Measurements from ENCODE around the gene LETM1. TPM values are rescaled to one million over a fixed set of nuclear protein-coding genes. Genes with fewer than 3 reads are reported as not detected.

Gene LETM1
- total and polyA plus RNA-seq, 2 experiments from 2014 or later: 22.5 to 53.3 TPM

- no peaks in the 10 kb centered on the region for H3K9me3 ChIP-seq (ENCODE audit: low read depth)
- H3K4me1 ChIP-seq (ENCODE audit: low read depth): peaks cover 28% of the 10 kb centered on the region
- no peak overlapping the region for H3K4me3 ChIP-seq
- H3K27me3 ChIP-seq: no peaks in the 10 kb centered on the region
- peak overlapping the region; percentile 65 for H3K27ac ChIP-seq
- no peaks in the 10 kb centered on the region for H3K36me3 ChIP-seq
- peak in 1 of 2 donors; percentile 17 for DNase-seq (ENCODE audit: low read depth in 1 of 2, low spot score in 1 of 2)
- TF ChIP-seq CTCF (IDR thresholded peaks at IDR 0.05; ENCODE audit: low read depth, low read length): no peak
These were observed 27.6 kb upstream of the LETM1 start for GRCh38 chr4:1883583-1883982.

DNA sequence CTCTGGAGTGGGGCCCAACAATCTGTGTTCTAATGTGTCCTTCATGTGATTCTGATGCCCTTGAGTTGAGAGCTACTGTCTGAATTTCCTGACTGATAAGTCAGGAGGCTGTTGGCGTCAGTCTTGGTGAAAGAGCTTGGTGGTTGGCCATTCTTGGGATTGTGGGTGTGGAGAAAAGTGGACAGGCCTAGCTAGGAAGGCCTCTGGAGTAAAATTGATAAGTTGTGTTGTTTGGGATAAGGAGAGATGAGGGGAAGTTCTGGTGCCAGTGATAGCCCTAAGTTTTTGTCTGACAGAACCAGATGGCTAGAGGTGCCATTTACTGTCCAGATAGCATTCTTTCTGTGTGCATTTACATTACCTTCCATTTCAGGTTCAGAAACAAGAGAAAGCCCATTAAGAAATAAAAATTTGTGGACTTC, 26.9 kb upstream of the LETM1 start:
- no peaks in the 10 kb centered on the region for H3K36me3 ChIP-seq
- no peak overlapping the region for H3K4me3 ChIP-seq
- TF ChIP-seq CTCF (IDR thresholded peaks at IDR 0.05; ENCODE audit: low read depth, low read length): no peak
- H3K27me3 ChIP-seq: no peaks in the 10 kb centered on the region
- H3K9me3 ChIP-seq (ENCODE audit: low read depth): no peaks in the 10 kb centered on the region
- no peak for DNase-seq (ENCODE audit: low read depth in 1 of 2, low spot score in 1 of 2)
- peak overlapping the region; percentile 67 for H3K27ac ChIP-seq
- peaks cover 31% of the 10 kb centered on the region for H3K4me1 ChIP-seq (ENCODE audit: low read depth)

- H3K36me3 ChIP-seq: no peaks in the 10 kb centered on the region
These were observed 24.4 kb upstream of the LETM1 start for GRCh38 chr4:1880332-1880731.

DNA sequence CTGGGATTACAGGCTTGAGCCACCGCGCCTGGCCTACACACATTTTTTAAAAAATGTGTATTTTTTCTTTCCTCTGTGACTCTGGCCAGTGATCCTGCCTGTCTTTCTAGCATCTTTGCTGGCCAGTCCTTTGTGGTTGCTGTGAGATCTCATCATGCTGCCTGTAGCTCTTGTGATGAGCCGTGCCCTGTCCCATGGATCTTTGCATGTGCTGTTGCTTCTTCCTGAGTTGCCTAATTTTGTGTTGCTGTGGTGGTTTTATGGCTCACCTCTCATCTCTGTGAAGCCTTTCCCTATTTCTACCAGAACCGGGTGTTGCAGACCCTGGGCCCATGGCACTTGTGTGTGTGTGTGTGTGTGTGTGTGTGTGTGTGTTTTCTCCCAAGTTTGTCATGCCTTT, 23.5 kb upstream of the LETM1 start:
- Histone ChIP-seq H3K9me3 (ENCODE audit: low read depth) (no peaks in the 10 kb centered on the region), H3K4me3 (no peak overlapping the region), H3K27ac (peak overlapping the region; percentile 13), H3K27me3 (no peaks in the 10 kb centered on the region), H3K36me3 (no peaks in the 10 kb centered on the region), H3K4me1 (ENCODE audit: low read depth) (peaks cover 14% of the 10 kb centered on the region)
- peak in 1 of 2 donors; percentile 18 for DNase-seq (ENCODE audit: low read depth in 1 of 2, low spot score in 1 of 2)
- TF ChIP-seq CTCF (IDR thresholded peaks at IDR 0.05; ENCODE audit: low read depth, low read length): no peak

More at GRCh38 chr4:1880332-1880731, 24.4 kb upstream of the LETM1 start:
- no peak for DNase-seq (ENCODE audit: low read depth in 1 of 2, low spot score in 1 of 2)
- H3K27me3 ChIP-seq: no peaks in the 10 kb centered on the region
- peaks cover 19% of the 10 kb centered on the region for H3K4me1 ChIP-seq (ENCODE audit: low read depth)
- H3K9me3 ChIP-seq (ENCODE audit: low read depth): no peaks in the 10 kb centered on the region
- peak overlapping the region; percentile 13 for H3K27ac ChIP-seq
- no peak overlapping the region for H3K4me3 ChIP-seq
- no peak for TF ChIP-seq CTCF (IDR thresholded peaks at IDR 0.05; ENCODE audit: low read depth, low read length)

DNA sequence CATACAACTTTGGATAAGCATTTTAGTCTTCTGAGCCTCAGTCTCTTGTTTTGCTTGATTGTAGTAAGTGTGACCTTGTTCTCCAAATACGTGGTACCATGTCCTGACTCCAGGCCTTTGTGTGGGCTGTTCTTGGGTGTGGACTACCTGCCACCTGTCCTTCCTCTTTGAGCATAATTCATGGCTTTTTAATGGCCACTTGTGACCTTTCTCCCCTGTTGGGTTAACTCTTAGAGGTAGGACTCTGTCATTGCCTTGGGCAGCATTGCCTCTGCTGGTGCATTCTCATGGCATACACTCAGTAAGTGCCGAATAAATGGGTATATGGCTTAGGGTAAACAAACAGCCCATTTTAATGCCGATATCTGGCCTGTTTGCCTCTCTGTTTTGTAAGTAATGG, 18.2 kb upstream of the LETM1 start:
- no peaks in the 10 kb centered on the region for H3K9me3 ChIP-seq (ENCODE audit: low read depth)
- no peak overlapping the region for H3K27ac ChIP-seq
- no peak overlapping the region for H3K4me3 ChIP-seq
- H3K36me3 ChIP-seq: no peaks in the 10 kb centered on the region
- H3K27me3 ChIP-seq: no peaks in the 10 kb centered on the region
- H3K4me1 ChIP-seq (ENCODE audit: low read depth): peaks cover 22% of the 10 kb centered on the region
- no peak for DNase-seq (ENCODE audit: low read depth in 1 of 2, low spot score in 1 of 2)
- no peak for TF ChIP-seq CTCF (IDR thresholded peaks at IDR 0.05; ENCODE audit: low read depth, low read length)

DNA sequence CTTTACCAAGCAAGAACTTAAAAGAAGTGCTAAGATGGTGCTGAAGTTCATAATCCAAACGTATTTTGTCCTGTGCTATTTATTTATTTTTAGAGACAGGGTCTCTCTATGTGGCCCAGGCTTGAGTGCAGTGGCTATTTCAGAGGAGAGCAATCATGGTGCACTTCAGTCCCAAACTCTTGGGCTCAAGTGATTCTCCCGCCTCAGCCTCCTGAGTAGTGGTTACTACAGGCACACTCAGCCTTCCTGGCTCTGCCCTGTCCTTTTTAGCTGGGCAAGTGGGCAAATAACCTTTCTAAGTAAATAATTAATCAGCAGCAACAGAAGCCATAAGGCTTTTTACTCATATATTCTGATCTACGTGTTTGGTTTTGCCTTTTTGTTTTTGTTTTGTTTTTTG, 17.8 kb upstream of the LETM1 start:
- Histone ChIP-seq H3K27ac (no peak overlapping the region), H3K4me3 (no peak overlapping the region), H3K27me3 (no peaks in the 10 kb centered on the region), H3K9me3 (ENCODE audit: low read depth) (no peaks in the 10 kb centered on the region), H3K36me3 (no peaks in the 10 kb centered on the region), H3K4me1 (ENCODE audit: low read depth) (peaks cover 21% of the 10 kb centered on the region)
- no peak for TF ChIP-seq CTCF (IDR thresholded peaks at IDR 0.05; ENCODE audit: low read depth, low read length)
- no peak for DNase-seq (ENCODE audit: low read depth in 1 of 2, low spot score in 1 of 2)
